Breast epithelium (tissue), 3 donors: ENCODE measurements around the gene QPRT.

Experiments
- CTCF ChIP-seq, 3 donors: fragments of 450-650 bp; IDR thresholded peaks; one replicate each; pipeline ENCODE4 v1.5.1; 2016 to 2017; ENCODE audit warnings: antibody characterized with exemption in 3 of 3, mild to moderate bottlenecking in 3 of 3, moderate library complexity in 3 of 3
- POLR2A ChIP-seq: fragments of 450-650 bp; IDR thresholded peaks from one replicate; pipeline ENCODE4 v1.6.1; 2016; ENCODE audit warnings: antibody characterized with exemption, mild to moderate bottlenecking, moderate library complexity
- POLR2AphosphoS5 ChIP-seq, 3 donors: sonication (generic); formaldehyde crosslinking; IDR thresholded peaks; one replicate each; pipeline ENCODE4 v1.6.1; 2017; ENCODE audit warnings: antibody characterized with exemption in 3 of 3

GRCh38 chr16:29649588-29650494 lies 29.1 kb upstream of the QPRT start:
- no peak for TF ChIP-seq POLR2AphosphoS5 (IDR thresholded peaks at IDR 0.05)
- TF ChIP-seq CTCF (IDR thresholded peaks at IDR 0.05): no peak
- no peak for TF ChIP-seq POLR2A
